Kidney (tissue), 14 donors: Measurements from ENCODE around the gene TMEM220. TPM values are rescaled to one million over a fixed set of nuclear protein-coding genes. Genes with fewer than 3 reads are reported as not detected.

Experiments
- DNase-seq, 5 donors: peaks; one replicate each; pipeline ENCODE4 v3.0.0-alpha.2; 2013 to 2020
- FAIRE-seq: peaks from 2 replicates; lab custom pipeline; 2012; peaks lifted over from hg19 to GRCh38; lab: Jason Lieb, UNC
- H3K27ac ChIP-seq, 2 donors: one replicate each; pipeline ENCODE4 v1.7.0; 2013; ENCODE audit warnings: low read depth in 2 of 2, low read length in 2 of 2, inconsistent platforms in 1 of 2
- H3K27me3 ChIP-seq: one replicate; pipeline ENCODE4 v1.7.1; 2013; ENCODE audit warnings: low read length, inconsistent platforms; ENCODE audit not compliant: control insufficient read depth, insufficient read depth
- H3K36me3 ChIP-seq, 3 donors: one replicate each; pipeline versions ENCODE4 v1.7.0 to v1.7.1; 2013; ENCODE audit warnings: low read length in 3 of 3, control low read depth in 1 of 3, inconsistent platforms in 1 of 3; ENCODE audit not compliant: insufficient read depth in 3 of 3, control insufficient read depth in 2 of 3
- H3K4me1 ChIP-seq, 3 donors: one replicate each; pipeline versions ENCODE4 v1.7.0 to v1.7.1; 2013; ENCODE audit warnings: low read length in 3 of 3, inconsistent platforms in 1 of 3, low read depth in 1 of 3; ENCODE audit not compliant: control insufficient read depth in 2 of 3, insufficient read depth in 2 of 3
- H3K4me3 ChIP-seq, 3 donors: one replicate each; pipeline versions ENCODE4 v1.7.0 to v1.8.1; 2013; ENCODE audit warnings: low read length in 3 of 3, control low read depth in 1 of 3, inconsistent platforms in 1 of 3
- H3K9ac ChIP-seq, 3 donors: one replicate each; pipeline versions ENCODE4 v1.7.0 to v1.7.1; 2013; ENCODE audit warnings: low read length in 3 of 3, control low read depth in 1 of 3, inconsistent platforms in 1 of 3
- H3K9me3 ChIP-seq, 3 donors: one replicate each; pipeline versions ENCODE4 v1.7.0 to v1.7.1; 2013; ENCODE audit warnings: low read length in 3 of 3, control low read depth in 1 of 3, inconsistent platforms in 1 of 3; ENCODE audit not compliant: control insufficient read depth in 2 of 3, insufficient read depth in 1 of 3
- CTCF ChIP-seq: IDR thresholded peaks from 3 replicates; pipeline ENCODE4 v1.5.1; 2012; ENCODE audit warnings: mild to moderate bottlenecking, moderate library complexity, borderline replicate concordance; ENCODE audit not compliant: insufficient read depth; ENCODE audit errors: extremely low read depth
- intact Hi-C: fragments of 100-400 bp; cut with DNase I; formaldehyde crosslinking; loops from one replicate; pipeline ENCODE4 v1.11.1; 2022
- polyA plus RNA-seq: library from polyadenylated mRNA; stranded (reverse); fragments of 350-450 nt; fragmentation: Illumina TruSeq; extraction: RNeasy Lipid Tissue Mini Kit (QIAGEN cat#74804); gene quantifications from one replicate; pipeline ENCODE4 v1.2.3, GENCODE V29; 2014; ENCODE audit warnings: low read depth, low replicate concordance; ENCODE audit not compliant: insufficient read depth
- total RNA-seq: library from RNA; stranded (reverse); fragmentation: NEBNext Ultra II Directional; extraction: Animal tissue kit (Norgen Biotek cat#: 25700); gene quantifications from one replicate; pipeline ENCODE4 v1.2.1, GENCODE V29; 2021
- donor health status: control.
- donor health status: control.
- donor health status: control.
- donor health status: control.
- donor health status: control.
- donor health status: DM: yes; HTN: yes; CAD: no.
- donor health status: Normal renal cell carcinoma (clear cell type).

The TMEM220 gene
- total and polyA plus RNA-seq, 2 donors from 2014 or later: 13.3 to 16.4 TPM

GRCh38 chr17:10742431-10742830, 12.6 kb upstream of the TMEM220 start:
- TF ChIP-seq CTCF: no peak
- intact Hi-C loops: loop anchor here (10.0 kb wide), 1 partner anchor 92 kb away; the partner anchor contains the start of gene PIRT
- H3K9me3 ChIP-seq: no peaks in the 10 kb centered on the region
- H3K4me1 ChIP-seq: peaks cover 0 to 3% (median 0%) of the 10 kb centered on the region in 3 donors
- FAIRE-seq (no peak), DNase-seq (no peak)
- no peak overlapping the region for H3K9ac ChIP-seq
- no peak overlapping the region for H3K4me3 ChIP-seq
- no peak overlapping the region for H3K27ac ChIP-seq
- no peaks in the 10 kb centered on the region for H3K36me3 ChIP-seq
- H3K27me3 ChIP-seq: no peaks in the 10 kb centered on the region

GRCh38 chr17:10741416-10742135, 11.8 kb upstream of the TMEM220 start:
- Histone ChIP-seq H3K9ac (no peak overlapping the region), H3K27me3 (no peaks in the 10 kb centered on the region), H3K4me1 (peaks cover 0 to 3% (median 0%) of the 10 kb centered on the region in 3 donors), H3K4me3 (no peak overlapping the region), H3K36me3 (no peaks in the 10 kb centered on the region), H3K9me3 (no peaks in the 10 kb centered on the region), H3K27ac (no peak overlapping the region)
- FAIRE-seq (no peak), DNase-seq (no peak)
- intact Hi-C loops: loop anchor here (10.0 kb wide), 1 partner anchor 93 kb away; the partner anchor contains the start of gene PIRT
- TF ChIP-seq CTCF: no peak

- Histone ChIP-seq H3K27ac (no peak overlapping the region), H3K4me3 (no peak overlapping the region), H3K4me1 (peaks cover 0 to 3% (median 0%) of the 10 kb centered on the region in 3 donors), H3K9me3 (no peaks in the 10 kb centered on the region), H3K36me3 (no peaks in the 10 kb centered on the region), H3K9ac (no peak overlapping the region), H3K27me3 (no peaks in the 10 kb centered on the region)
- no peak for TF ChIP-seq CTCF
- intact Hi-C loops: no loop called here
- DNase-seq: no peak
- FAIRE-seq: no peak
Observed at GRCh38 chr17:10739386-10739785, 9.6 kb upstream of the TMEM220 start.
